Germinal center (tissue), 1 donor: Measurements from ENCODE around the gene GALNT14.

Experiments
- DNase-seq: peaks from one replicate; pipeline ENCODE4 v3.0.0; 2012; ENCODE audit warnings: mixed read lengths, low spot score

GALNT14 gene

GRCh38 chr2:30888852-30889409 is 249.3 kb downstream of the GALNT14 start:
- DNase-seq: no peak

- no peak for DNase-seq
Observed at GRCh38 chr2:30886080-30886479, 252.2 kb downstream of the GALNT14 start.

DNA sequence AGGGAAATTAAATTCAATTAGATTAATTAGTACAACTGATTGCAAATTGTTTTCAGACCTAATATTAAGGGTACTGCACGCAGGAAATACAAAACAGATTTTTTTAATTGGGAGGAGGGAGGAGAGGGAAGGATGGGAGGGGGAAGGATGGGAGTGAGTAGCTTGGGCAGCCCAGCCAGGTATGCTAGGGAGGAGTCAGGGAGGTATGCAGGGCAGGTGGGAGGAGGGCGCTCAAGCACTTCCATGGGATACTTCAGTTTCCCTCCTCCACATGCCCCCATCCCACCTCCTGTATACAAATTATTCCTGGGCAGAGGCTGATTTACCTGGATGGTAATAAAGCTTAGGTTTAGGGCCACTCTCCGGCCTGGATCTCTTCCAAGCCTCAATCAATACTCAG is 254.4 kb downstream of the GALNT14 start:
- DNase-seq: no peak

DNA sequence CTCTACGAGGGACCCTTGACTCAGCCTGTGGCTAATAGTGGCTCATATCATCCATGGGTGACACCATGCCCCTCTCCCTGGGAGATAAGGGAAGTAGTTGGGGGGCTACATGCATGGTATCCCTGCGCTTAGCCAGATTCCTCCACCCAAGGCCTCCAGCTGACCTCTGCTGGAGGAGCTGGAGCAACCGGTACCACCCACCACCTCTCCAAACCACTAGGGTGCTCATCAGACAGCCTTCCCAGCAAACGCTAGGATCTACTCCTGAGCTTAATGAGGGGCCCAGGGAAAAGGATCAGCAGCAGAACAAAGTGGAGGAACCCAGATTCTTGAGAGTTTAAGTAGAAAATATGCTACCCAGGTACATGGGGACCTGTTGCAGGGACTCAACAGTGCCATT is 255.1 kb downstream of the GALNT14 start:
- no peak for DNase-seq

- DNase-seq: no peak
Observed at GRCh38 chr2:30880516-30880915, 257.7 kb downstream of the GALNT14 start.

DNA sequence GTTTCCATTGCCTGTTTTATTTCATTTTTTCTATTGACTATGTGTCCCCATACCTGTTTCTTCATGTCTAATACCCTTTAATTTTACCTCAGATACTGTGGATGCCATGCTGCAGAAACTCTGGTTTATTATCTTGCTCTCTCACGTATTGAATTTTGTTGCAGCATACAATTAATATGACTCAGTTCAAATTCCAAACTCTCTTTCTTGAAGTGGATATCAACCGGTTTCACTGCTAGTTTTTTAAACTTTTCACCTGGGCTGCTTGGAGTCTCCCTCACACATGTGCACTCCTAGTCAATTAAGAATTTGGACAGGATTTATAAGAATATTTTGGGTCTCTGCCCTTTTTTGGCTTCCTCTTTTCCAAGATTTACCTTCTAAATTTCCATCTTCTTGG is 260.4 kb downstream of the GALNT14 start:
- DNase-seq: no peak

- no peak for DNase-seq
Observed at GRCh38 chr2:30872797-30873196, 265.4 kb downstream of the GALNT14 start.

GRCh38 chr2:30871980-30872789 is 266.1 kb downstream of the GALNT14 start:
- DNase-seq: no peak

- no peak for DNase-seq
Observed at GRCh38 chr2:30871440-30871839, 266.8 kb downstream of the GALNT14 start.

- no peak for DNase-seq
Observed at GRCh38 chr2:30869988-30870387, 268.3 kb downstream of the GALNT14 start.

DNA sequence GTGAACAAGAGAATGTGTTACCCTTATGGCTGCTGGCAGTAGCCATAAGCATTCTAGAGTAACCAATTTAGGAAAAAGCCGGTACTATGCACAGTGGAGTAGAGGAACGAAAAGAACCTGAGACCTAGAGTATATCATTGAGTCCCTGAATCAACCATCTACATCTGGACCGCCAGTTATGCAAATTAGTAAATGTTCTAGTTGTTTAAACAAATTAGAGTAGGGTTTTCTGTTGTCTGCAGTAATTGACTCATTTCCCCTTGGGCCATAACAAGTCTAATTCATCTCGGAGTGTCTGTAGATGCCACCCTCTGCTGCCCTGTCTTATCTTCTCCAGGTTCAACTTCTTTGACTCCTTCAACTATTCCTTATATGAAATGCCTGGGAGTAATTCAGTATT is 270.9 kb downstream of the GALNT14 start:
- peak; percentile 60 for DNase-seq

- no peak for DNase-seq
Observed at GRCh38 chr2:30866974-30867373, 271.3 kb downstream of the GALNT14 start.

- DNase-seq: no peak
Observed at GRCh38 chr2:30865892-30866681, 272.2 kb downstream of the GALNT14 start.

GRCh38 chr2:30865243-30865642 is 273.0 kb downstream of the GALNT14 start:
- no peak for DNase-seq

DNA sequence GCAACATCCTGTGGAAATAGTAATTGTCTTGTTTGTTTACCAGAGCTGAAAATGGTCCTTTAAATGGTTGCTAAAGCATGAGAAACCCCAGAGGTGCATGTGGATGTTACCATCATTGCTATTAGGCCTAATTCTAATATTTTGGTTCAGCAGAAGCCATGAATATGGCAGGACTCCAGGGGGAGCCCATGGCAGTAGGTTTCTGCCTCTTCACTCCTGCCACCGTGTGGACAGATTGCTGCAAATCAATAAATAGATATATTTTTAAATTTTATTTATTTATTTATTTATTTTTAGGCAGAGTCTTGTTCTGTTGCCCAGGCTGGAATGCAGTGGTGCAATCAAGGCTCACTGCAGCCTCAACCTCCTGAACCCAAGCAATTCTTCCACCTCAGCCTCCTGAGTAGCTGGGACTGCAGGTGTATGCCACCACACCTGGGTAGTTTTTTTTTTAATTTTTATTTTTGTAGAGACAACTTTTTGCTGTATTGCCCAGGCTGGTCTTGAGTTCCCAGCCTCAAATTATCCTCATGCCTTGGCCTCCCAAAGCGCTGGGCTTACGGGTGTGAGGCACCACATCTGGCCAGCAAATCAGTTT is 276.1 kb downstream of the GALNT14 start:
- peak; percentile 61 for DNase-seq

DNA sequence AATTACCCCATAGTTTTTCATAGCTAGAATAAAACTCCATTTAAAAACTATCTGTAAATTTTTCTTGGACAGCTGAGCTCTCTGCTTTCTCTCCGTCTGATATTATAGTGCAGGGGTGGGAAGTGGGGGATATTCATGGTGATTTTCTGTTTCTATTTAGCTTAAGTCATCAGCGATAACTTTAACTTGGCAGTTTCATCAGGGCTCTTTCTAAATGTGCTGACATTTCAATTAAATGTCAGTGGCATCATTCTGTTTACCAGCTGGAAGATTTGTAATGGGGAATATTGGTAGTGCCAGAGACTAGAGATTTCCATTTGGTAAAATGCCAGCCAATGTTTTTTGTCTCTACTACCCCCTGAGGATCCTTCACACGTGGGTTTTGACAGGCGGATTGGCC is 277.5 kb downstream of the GALNT14 start:
- no peak for DNase-seq
